OCI-M1 (cell line): ENCODE results near the gene PRR35.

Experiments
- DNase-seq: peaks from one replicate; lab custom pipeline; 2025; lab: John Stamatoyannopoulos, UW

The PRR35 gene

GRCh38 chr16:549544-550263 lies 10.5 kb upstream of the PRR35 start:
- DNase-seq, result no peak

DNA sequence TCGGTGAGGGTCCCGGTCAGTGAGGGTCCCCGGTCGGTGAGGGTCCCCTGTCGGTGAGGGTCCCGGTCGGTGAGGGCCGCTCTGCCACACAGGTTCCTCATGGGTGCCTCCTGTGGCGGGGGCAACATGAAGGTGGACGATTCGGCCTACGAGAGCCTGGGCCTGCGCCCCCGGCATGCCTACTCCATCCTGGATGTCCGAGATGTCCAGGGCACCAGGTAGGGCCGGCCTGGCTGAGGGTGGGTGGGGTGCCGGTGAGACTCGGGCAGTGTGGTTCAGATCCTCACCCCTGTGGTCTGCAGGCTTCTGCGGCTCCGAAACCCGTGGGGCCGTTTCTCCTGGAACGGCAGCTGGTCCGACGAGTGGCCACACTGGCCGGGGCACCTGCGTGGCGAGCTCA lies 9.0 kb upstream of the PRR35 start:
- DNase-seq, result no peak

- no peak for DNase-seq
Measured at GRCh38 chr16:552171-552570, 8.0 kb upstream of the PRR35 start.

GRCh38 chr16:553601-554296 lies 6.4 kb upstream of the PRR35 start:
- no peak for DNase-seq

DNA sequence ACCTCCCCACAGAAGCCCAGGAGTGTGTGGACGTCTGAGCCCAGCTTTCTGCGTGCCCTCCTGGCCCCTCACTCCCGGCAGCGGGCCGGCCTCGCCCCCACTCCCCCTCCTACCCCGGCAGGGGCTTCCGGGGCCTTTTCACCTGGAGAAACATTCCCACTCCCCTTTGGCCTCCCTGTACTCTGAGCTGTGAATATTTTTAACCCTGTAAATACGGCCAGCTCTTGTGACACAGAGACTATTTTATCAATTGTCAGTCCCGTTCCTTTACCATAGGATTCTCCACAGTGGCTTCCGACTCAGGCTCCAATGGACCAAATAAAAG lies 5.9 kb upstream of the PRR35 start:
- DNase-seq, result no peak

DNA sequence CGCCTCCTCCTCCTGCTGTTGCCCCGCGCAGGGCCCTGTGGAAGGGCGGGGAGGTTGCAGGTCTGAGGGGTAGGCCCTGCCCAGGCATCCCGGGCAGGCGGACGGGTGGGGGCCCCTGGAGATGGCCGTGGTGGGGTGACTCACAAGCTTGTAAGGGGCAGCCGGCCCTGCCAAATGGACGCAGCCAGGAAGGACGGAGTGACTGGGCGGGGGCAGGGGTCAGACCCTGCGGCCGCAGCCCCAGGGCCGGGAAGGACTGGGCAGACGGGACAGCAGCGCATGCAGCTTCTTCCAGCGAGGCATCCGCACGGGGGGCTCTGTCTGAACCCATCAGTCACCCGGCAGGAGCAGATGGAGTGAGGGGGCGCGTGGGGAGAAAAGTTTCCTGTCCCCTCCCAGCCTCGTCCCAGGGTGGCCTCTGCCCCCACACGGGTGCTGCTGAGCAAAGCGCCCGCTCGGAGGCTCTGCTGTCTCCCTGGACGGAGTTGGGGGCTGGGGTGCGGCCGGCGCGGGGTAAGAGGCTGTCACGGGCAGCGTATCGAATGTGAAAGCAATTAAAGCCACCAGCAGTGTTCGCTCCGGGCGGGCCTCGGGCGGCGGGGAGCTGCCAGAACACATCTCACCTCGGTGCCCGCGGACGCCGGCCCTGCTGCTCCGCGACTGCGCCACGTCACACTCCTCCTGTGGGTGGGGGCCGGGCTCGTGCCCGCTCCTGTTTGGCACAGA lies 5.4 kb upstream of the PRR35 start:
- no peak for DNase-seq

DNA sequence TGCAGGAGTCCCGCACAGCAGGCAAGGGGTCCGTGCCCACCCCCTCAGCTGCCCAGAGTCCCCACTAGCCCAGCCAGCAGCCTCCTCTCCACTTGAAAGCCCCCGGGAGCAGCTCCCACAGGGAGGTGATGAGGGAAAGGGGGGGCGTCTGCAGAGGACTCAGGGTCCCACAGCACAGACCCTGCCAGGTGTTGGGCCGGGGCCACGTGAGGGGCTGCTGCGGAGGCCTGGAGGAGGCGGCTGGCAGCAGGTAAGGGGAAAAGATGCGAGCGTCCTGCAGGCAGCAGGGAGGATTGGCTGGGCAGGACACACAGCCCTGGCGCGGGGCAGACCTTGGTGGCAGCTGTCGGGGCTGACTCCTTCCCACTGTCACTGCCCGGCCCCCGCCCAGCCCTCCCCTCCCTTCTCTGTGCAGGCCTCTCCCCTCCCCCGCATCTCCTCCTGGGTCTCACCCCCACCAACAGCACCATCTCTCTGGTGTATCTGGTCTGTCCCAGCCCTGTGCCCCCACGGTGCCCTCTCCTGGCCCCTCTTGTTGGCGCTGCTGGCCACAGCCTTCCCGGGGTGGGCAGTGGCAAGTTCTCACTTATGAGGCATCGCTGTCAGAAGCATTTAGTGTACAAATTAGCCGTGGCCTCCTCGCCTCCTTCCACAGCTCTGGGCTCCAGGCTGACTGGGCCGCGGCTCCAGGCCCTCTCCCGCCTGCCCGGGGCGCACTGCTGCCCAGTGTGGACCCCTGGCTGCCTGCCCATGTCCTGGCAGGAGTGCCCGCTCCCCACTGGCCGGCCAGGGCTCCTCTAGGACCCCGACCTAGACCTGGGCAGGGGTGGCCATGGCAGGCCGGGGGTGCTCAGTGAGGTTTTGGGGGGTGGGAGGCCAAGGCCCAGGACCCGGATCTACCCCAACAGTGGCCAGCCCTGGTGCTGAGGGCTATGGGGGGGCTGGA lies 4.4 kb upstream of the PRR35 start:
- no peak for DNase-seq

- no peak for DNase-seq
Measured at GRCh38 chr16:556474-557173, 3.6 kb upstream of the PRR35 start.

GRCh38 chr16:557463-558297 lies 2.5 kb upstream of the PRR35 start:
- no peak for DNase-seq

- DNase-seq, result no peak
Measured at GRCh38 chr16:558298-559020, 1.7 kb upstream of the PRR35 start.

DNA sequence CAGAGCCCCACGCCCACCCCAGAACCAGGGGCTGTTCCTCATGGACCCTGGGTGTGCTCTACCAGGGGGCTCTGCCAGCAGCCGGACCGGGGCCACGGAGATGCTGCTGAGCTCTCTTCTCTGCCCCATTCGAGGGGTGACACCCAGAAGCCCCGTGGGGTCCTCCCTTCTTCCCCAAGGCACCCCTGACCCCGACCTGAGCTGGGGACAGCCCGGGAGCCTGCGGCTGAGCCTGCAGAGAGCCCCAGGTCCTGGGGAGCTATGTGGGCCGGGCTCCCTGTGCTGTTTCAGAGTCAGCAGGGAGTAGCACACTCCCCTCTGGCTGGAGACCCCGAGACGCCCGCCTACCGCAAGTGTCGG lies 1.2 kb upstream of the PRR35 start:
- no peak for DNase-seq

- no peak for DNase-seq
Measured at GRCh38 chr16:559411-560203, 587 bp upstream of the PRR35 start.

- no peak for DNase-seq
Measured at GRCh38 chr16:560701-561412, 663 bp downstream of the PRR35 start.

DNA sequence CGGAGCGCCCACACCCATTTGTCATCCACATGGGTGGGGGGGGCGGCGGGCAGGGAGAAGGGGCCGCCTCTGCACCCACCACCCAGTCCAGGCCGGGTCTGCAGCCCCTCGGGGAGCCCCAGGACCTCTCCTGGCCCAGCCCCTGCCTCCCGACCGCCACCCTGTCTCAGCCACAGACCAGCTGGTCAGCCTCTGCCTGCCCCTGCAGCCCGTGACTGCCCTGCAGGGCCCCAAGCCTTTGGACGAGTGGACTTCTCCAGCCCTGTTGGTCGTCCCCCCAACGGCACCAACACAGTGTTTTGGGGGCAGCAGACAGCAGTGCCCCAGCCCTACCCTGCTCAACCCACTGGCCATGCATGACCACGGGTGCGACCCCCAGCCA lies 1.2 kb downstream of the PRR35 start:
- no peak for DNase-seq

DNA sequence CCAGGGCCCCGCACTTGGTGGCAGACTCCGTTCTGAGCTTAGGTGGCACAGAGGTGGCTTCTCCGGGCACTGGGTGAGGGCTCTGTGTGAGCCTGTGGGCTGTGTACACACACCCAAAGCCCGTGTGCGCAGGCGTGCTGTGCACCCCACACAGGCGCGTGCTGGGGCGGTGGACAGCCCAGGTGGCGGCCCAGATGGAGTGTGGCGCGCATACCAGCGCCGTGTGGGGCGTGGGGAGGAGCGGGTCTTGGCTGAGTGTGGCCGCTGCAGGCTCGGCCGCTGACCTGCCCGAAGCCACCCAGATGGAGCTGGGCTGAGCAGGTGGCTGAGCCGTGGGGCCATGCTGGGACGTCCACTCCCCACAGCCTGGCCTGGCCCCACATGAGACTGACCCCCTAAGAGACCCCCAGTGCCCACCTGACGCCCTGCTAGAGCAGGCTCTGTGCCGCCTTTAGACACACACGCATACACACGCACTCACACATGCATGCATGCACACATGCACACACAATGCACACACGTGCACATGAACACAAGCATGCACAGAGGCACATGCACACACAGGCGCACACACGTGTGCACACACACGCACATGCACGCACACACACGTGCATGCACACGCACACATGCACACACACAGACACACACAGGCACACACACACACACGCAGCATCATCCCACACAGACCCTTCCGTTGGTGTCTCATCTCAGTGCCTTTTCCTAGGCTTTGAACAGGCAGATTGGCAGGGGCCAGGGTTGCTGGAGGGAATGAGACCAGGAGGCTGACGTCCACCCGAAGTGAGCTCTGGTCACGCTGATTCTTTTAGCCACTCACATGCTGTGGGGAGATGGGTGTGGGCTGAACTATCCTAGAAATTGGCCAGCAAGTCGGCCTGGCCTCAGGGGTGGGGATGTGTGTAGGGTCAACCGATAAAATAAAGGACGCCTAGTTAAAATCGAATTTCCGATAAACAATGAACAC lies 2.1 kb downstream of the PRR35 start:
- DNase-seq, result no peak

DNA sequence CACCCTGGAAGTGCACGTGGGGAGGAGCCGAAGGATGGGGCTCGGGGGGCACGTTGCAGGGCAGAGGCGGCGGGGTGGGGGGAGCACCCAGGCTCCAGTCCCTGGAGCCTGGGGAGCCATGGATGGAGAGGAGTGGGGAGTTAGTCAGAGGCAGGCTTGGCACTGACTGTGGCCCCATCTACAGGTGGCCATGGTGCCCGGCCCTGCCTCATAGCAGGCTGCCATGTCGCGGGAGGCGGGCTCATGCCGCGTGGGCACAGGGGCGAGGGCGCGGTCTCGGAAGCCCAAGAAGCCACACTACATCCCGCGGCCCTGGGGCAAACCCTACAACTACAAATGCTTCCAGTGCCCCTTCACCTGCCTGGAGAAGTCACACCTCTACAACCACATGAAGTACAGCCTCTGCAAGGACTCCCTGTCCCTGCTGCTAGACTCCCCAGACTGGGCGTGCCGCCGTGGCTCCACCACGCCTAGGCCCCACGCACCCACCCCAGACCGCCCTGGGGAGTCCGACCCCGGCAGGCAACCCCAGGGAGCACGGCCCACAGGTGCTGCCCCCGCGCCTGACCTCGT lies 3.0 kb downstream of the PRR35 start:
- no peak for DNase-seq
